IPS-15b (cell line): ENCODE results near the gene KRTAP10-2.

ENCODE experiments used
- H3K27me3 ChIP-seq: one replicate; pipeline ENCODE4 v1.6.1; 2013; ENCODE audit warnings: low read length; ENCODE audit not compliant: control insufficient read depth, insufficient read depth
- H3K36me3 ChIP-seq: one replicate; pipeline ENCODE4 v1.6.1; 2013; ENCODE audit warnings: low read length; ENCODE audit not compliant: control insufficient read depth, insufficient read depth
- H3K4me1 ChIP-seq: one replicate; pipeline ENCODE4 v1.6.1; 2013; ENCODE audit warnings: mild to moderate bottlenecking, low read length; ENCODE audit not compliant: control insufficient read depth, insufficient read depth
- H3K4me3 ChIP-seq: one replicate; pipeline ENCODE4 v1.5.1; 2013; ENCODE audit warnings: low read depth, low read length
- H3K9ac ChIP-seq: one replicate; pipeline ENCODE4 v1.6.1; 2013; ENCODE audit warnings: low read depth, mild to moderate bottlenecking, low read length
- H3K9me3 ChIP-seq: one replicate; pipeline ENCODE4 v1.6.1; 2013; ENCODE audit warnings: mild to moderate bottlenecking, low read length; ENCODE audit not compliant: control insufficient read depth, insufficient read depth

Gene KRTAP10-2

DNA sequence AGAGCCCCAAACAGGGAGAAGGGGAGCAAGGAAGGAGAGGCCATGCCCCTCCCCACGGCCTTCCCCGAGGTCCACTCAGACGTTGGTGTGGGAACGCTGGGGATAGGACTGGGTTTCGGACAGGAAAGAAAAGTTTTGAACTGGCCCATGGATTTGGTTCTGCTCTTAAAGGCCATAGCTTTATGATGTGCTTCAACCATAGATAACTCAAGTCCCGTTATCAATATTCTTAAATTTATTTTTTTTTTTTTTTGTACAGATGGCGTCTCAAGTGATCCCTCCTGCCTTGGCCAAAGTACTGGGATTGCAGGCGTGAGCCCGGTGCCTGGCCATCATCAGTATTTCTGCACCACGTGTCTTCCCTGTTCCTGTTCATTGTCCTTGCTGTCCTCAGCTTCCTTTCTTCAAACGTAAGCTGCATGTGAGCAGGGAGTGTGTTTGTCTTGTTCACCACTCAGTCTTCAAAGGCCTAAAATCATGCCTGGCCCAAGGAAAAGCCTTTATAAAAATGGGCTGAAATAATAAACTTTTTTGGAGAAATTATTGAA is 10.5 kb downstream of the KRTAP10-2 start:
- Histone ChIP-seq H3K27me3 (no peaks in the 10 kb centered on the region), H3K9me3 (no peaks in the 10 kb centered on the region), H3K4me3 (no peak overlapping the region), H3K9ac (no peak overlapping the region), H3K36me3 (no peaks in the 10 kb centered on the region), H3K4me1 (no peaks in the 10 kb centered on the region)

DNA sequence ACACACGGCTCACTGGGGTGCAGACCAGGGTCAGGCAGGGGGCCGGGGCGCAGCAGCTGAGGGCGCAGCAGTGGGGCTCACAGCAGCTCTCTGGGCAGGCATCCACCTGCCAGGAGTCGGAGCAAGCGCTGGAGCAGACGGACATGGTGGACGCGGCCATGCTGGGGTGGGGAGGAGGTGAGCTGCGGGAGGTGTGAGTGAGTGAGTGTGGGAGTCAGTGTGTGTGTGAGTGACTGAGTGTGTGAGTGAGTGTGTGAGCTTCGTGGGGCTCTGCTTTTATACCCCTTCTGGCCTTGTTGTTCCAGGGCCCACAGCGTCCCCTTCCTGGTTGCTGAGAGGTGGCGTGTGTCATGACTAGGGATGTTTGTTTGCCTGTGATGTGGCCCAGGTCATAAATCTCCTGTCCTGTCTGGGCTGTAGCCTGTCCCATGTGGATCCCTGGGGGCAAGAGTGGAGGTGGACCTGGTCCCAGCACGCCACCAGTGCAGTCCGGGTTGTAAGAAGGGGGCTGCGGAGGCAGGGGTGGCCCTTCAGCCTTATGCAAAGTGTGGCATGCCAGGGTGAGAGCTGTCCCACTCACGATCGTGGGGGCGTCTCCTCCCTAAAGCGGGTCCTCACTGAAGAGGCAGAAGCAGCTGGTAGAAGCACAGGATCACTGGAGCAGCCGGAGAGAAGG is 11.2 kb downstream of the KRTAP10-2 start, which contains the start of gene KRTAP10-1:
TSS of gene KRTAP10-1 (minus strand) at position 205 of the 676 bp plus-strand sequence. CDS start at position 160, 45 bp downstream.
- no peaks in the 10 kb centered on the region for H3K4me1 ChIP-seq
- H3K27me3 ChIP-seq: no peaks in the 10 kb centered on the region
- H3K9ac ChIP-seq: no peak within 1 kb of the TSS
- no peaks in the 10 kb centered on the region for H3K36me3 ChIP-seq
- no peak within 1 kb of the TSS for H3K4me3 ChIP-seq
- no peaks in the 10 kb centered on the region for H3K9me3 ChIP-seq

DNA sequence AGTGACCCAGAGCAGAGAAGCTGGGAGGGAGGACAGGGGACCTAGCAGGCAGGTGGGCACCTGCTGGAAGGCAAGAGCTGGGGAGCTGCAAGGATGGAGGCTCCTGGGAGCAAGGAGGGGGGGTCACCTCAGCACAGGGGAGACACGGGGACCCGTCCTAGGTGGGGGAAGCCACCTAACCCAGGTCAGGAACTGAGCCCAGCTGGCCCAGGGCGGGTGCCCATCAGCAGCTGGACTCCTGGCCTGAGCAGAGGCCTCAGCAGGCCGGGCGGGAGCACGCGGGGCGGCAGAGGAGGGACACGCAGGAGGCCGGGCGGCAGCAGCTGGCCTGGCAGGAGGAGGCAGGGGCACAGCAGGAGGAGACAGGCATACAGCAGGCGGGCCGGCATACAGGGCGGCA is 12.3 kb downstream of the KRTAP10-2 start:
- Histone ChIP-seq H3K36me3 (no peaks in the 10 kb centered on the region), H3K4me1 (no peaks in the 10 kb centered on the region), H3K9ac (no peak overlapping the region), H3K27me3 (no peaks in the 10 kb centered on the region), H3K9me3 (no peaks in the 10 kb centered on the region), H3K4me3 (no peak overlapping the region)

DNA sequence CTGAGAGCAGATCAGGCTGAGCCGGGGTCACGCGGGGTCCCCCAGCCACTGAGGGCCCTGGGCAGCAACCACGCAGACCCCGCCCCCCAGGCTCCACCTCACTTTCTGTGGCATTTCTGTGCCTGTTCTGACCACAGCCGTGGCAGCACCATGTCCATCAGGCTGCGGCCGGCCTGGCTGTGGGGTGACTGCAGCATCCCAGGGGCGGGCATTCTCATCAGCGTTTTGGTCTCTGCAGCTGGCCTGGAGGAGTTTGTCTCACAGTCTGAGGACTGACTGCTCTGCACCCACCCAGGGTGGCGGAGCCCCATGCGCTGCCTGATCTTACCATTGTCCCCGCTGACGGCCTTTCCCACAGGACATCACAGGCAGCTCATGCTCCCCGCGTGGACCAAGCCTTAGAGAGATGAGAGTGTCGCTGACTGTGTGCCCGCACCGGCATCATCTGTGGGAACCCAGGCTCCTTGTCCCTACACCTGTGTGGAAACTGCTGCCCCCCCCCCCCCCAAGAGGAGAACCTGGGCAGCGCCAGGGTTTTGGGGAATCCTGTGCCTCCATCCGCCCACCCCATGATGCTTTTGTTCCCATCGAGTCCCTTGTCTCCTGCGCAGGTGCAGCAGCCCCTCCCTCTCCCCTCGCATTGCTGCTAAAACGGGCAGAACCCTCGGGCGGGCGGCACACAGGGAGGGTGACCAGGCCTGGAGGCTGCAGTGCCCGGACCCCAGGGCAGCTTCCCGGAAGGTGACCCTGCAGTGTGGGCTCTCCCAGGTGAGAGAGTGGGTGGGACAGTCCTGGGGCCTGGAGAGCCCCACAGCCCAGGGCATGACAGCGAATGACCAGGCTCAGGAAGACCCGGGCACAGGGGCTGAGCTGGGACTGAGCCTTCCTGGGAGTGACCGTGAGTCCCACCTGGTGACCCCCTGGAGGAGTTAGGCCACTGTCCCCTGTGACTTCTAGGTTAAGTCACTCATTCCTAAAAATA is 13.1 kb downstream of the KRTAP10-2 start:
- Histone ChIP-seq H3K4me1 (no peaks in the 10 kb centered on the region), H3K9me3 (no peaks in the 10 kb centered on the region), H3K9ac (no peak overlapping the region), H3K4me3 (no peak overlapping the region), H3K36me3 (no peaks in the 10 kb centered on the region), H3K27me3 (no peaks in the 10 kb centered on the region)

DNA sequence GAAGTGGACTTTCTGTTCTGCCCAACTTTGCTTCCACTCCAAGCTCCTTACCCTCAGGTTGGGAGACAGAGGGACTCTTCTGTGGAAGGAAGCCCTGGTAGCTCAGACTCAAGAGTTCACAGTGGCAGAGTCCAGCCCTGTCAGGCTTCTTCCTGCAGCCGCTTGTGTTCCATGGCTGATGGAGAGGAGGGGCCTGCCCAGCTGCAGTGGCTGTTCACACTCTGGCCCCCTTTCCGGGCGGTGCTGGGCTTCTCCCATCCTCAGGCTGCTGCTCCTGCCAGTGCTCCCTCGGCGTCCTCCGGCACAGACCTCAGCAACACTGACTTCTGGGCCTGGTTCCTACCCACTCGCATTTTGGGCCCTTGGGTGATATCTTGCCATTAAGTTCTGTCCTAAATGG is 15.3 kb downstream of the KRTAP10-2 start:
- no peak overlapping the region for H3K4me3 ChIP-seq
- H3K4me1 ChIP-seq: no peaks in the 10 kb centered on the region
- H3K9me3 ChIP-seq: no peaks in the 10 kb centered on the region
- H3K27me3 ChIP-seq: no peaks in the 10 kb centered on the region
- H3K36me3 ChIP-seq: no peaks in the 10 kb centered on the region
- no peak overlapping the region for H3K9ac ChIP-seq

DNA sequence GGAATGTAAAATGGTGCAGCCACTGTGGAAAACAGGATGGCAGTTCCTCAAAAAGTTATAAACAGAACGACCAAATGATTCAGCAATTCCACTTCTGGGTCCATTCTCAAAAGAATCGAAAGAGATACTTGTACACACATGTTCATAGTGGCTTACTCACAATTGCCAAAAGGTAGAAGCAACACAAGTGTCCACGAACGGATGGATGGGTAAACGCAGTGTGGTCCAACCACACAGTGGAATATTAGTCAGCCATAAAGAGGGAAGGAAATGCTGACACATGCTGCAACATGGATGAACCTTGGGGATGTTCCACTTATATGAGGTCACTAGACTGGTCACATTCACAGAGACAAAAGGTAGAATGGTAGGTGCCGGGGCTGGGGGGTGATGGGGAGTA is 16.6 kb downstream of the KRTAP10-2 start:
- H3K27me3 ChIP-seq: no peaks in the 10 kb centered on the region
- H3K36me3 ChIP-seq: no peaks in the 10 kb centered on the region
- H3K4me1 ChIP-seq: no peaks in the 10 kb centered on the region
- H3K4me3 ChIP-seq: no peak overlapping the region
- no peaks in the 10 kb centered on the region for H3K9me3 ChIP-seq
- H3K9ac ChIP-seq: no peak overlapping the region

DNA sequence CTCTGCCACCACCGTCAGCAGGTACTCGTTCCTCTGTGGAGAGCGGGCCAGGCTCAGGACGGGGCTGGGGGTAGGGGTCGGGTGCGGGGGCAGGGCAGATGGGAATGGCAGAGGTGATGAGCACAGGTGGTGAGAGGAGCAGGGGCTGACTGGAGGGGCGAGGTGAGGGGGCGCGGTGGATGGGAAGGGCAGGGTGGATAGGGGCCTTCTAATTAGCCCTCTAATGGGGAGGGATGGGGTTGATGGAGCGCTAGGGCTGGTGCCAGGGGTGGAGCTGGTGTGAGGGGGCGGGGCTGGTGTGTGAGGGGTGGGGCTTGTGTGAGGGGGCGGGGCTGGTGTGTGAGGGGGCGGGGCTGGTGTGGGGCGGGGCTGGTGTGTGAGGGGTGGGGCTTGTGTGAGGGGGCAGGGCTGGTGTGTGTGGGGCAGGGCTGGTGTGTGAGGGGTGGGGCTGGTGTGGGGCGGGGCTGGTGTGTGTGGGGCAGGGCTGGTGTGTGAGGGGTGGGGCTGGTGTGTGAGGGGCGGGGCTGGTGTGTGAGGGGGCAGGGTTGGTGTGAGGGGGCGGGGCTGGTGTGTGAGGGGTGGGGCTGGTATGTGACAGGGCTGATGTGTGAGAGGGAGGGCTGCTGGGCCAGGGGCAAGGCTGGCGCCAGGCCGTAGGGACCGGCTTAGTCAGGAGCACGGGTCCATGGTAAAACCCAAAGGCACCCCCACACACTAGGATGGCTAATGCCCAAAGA is 17.2 kb downstream of the KRTAP10-2 start:
- no peak overlapping the region for H3K9ac ChIP-seq
- H3K4me1 ChIP-seq: no peaks in the 10 kb centered on the region
- H3K9me3 ChIP-seq: no peaks in the 10 kb centered on the region
- no peaks in the 10 kb centered on the region for H3K36me3 ChIP-seq
- no peaks in the 10 kb centered on the region for H3K27me3 ChIP-seq
- H3K4me3 ChIP-seq: no peak overlapping the region

DNA sequence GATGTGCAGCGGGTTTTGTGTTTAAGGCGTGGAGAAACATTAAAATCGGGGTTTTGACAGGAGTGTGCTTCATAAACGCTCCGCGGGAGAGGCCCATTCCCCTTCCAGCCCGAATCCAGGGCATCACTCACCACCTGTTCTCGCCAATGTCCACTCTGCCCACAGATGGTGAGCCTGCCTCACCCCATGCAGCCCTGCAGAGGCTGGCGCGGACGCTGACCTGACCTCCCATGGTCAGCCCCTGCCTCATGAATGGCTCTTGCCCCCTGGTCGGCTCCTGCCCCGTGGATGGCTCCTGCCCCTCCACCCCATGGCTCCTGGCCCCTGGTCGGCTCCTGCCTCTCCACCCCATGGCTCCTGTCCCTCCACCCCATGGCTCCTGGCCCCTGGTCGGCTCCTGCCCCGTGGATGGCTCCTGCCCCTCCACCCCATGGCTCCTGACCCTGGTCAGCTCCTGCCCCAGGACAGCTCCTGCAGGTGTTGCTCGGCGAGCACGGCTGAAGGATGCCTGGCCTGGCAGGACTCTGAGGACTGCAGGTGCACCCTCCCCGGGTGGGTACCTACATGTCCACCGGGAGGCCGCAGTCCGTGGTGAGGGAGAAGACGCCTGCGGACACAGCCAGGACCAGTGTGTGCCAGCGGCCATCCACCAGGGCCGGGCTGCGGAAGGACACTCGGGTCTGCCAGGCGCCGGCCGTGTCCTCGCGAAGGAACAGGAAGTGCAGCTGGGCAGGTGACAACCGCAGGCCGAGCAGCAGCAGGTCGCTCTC is 18.0 kb downstream of the KRTAP10-2 start:
- Histone ChIP-seq H3K9ac (no peak overlapping the region), H3K27me3 (no peaks in the 10 kb centered on the region), H3K36me3 (no peaks in the 10 kb centered on the region), H3K9me3 (no peaks in the 10 kb centered on the region), H3K4me1 (no peaks in the 10 kb centered on the region), H3K4me3 (no peak overlapping the region)

DNA sequence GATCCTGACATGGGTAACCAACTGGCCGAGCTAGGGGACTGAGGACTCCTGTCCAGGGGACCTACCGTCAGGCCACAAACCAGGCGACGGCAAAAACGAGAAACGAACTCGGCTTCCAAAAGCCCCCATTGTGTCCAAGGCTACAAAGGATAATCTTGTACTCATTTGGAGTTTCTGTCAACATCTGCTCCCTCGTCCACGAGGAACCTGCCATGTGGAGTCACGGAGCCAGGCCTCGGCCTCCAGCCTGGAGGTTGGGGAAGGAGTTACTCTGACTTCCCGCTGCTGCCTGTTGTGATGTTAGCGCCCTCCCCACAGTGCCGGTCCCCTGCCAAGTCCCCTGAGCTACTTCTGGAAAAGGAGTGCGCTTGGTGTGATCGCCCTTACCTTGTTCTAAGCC is 18.6 kb downstream of the KRTAP10-2 start:
- Histone ChIP-seq H3K36me3 (no peaks in the 10 kb centered on the region), H3K27me3 (no peaks in the 10 kb centered on the region), H3K9me3 (no peaks in the 10 kb centered on the region), H3K4me3 (no peak overlapping the region), H3K9ac (no peak overlapping the region), H3K4me1 (no peaks in the 10 kb centered on the region)

DNA sequence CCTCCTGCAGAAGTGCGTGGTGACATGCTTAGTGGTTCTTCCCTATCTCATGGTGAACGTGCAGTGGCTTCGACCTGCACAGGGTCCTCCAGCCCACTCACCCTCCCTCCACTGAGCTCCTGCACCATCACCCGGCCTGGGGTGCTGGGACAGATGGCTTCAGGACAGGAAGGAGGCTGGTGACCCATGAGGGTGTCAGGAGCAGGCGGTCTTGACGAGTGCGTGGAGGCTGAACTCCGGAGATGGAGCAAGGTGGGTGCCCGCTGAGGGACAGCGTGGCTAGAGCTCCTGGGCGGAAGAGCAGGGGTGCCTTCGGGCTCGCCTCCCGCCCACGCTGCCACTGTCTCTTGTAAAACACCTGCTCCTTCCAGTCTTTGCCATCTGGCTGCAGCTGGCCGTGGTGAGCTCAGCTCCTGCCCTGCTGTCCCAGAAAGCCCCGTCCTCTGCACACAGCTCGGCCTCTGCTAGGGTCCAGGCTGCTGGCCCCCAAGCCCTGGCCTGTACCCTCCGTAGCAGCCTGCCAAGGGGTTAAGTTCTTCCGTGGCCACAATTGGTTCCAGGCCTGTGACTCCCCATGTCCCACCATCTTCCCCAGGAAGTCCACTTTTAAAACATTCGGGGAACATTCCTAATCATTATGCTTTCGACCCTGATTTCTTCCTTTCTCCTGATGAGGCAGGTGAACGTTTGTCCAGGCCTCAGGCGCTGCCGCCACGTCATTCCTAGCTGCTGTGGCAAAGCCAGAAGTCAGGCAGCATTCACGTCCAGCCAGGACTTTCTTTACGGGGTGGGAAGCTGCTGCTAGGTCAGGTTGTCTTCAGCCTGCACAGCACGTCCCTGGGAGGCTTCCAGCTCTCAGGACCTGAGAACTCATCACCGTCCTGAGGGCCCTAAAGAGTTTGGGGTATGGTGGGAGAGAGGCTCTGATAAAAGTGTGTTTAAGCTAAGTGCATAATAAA is 19.4 kb downstream of the KRTAP10-2 start:
- Histone ChIP-seq H3K36me3 (no peaks in the 10 kb centered on the region), H3K4me3 (no peak overlapping the region), H3K9ac (no peak overlapping the region), H3K4me1 (no peaks in the 10 kb centered on the region), H3K27me3 (no peaks in the 10 kb centered on the region), H3K9me3 (no peaks in the 10 kb centered on the region)
